Endothelial cell of hepatic sinusoid (primary cell): ENCODE results near the gene C16orf90.
"Not testable (repeated sequence)": the region's sequence is repeated elsewhere in the genome, so short reads cannot be mapped to it uniquely, and the experiment has no call there.

ENCODE experiments used
- in situ Hi-C: cut with HindIII; loops from 2 replicates; pipeline ENCODE4 v1.10.0; 2017; ENCODE audit warnings: low sequenced_read_pairs

C16orf90 gene, protein sequence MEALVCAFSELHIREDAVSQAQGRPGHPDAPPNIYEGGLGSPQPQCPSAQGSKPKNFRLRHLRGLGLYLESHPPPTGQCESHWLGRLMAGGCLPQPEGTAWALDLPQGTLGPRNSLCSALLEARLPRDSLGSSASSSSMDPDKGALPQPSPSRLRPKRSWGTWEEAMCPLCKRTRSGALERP

DNA sequence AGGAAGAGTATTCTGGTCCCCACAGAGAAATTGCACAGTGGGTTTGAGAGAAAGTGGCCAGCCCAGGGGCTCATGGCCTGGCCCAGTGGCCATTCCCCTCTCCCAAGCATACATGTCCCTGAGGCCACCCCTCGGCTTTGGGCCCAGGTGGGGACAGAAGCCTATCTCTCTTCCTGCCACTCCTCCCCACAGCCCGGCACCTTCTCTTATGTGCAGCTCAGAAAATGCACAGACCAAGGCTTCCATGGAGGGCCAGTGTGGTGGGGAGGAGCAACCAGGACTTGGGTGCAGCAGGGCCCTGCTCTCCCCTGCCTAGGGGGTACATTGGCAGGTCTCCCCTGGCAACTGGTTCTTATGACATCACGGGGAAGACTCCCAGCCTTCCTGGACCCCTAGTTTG is at the start of gene C16orf90:
Gene C16orf90 (minus strand): TSS at position 314 of the 400 bp plus-strand sequence. CDS start 68 bp downstream, at position 246.
- in situ Hi-C loops = no loop called here

DNA sequence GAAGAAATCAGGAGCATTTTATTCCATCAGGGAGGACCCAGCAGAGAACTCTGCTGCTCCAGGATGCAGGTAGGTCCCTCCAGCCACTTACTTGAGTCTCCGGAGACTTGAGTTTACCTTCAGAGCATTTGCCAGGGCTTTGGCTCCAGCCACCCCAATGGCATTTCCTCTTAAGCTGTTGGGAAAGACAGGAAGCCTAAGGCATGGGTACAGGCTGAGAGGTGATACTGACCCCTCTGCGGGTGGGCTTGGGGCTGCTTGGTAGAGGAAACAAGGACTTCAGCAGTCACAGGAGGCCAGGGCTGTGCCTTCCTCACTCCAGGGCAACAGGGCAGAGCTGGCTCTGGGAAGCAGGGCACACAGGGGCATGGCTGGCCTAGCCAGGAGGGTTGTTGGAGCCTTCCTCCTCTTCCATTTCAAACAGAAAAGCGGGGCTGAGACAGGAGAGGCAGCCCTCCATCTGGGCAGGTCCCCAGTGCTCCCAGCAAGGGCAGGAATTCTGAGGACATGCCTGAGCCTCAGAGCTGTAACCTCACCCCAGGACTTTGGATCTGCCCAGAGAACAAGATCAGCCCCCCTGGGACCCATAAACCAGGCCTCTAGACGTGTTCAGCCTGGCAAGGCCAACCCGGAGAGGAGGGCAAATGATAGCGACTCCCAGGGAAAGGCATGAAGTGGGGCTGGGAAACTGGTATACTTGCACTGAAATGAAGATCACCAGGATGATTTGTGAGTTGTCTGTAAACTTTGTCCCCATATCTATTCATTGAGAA is 47.5 kb upstream of the C16orf90 start:
- in situ Hi-C loops = no loop called here

DNA sequence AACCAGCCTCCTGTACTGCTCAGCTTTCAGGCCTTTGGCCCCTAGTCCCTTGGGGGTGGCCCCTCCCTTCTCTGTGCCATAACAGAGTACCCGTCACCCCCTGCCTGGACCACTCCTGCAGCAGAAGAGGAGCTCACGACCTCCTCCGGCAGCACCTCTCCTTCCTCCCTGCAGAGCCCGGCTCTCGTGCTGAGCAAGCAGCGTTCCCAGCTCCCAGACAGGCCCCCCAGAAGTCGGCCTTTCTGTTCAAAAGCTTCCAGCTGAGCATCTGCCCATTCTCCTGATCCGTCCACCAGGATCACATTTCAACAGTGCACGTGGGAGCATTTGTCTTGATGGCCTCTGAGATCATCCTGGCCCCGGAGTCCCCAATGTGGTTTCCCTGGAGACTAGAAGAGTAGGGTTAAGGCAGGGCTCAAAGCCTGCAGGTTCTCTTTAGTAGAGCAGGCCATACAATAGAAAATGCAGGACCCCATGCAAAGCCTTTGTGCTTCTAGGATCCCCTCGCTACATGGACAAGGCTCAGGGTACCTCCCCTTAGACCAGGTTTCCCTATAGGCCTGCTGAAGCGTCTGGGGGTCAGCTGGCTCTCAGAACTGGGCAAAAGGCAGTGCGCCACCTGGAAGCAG is 46.4 kb upstream of the C16orf90 start:
- in situ Hi-C loops = no loop called here

GRCh38 chr16:3538222-3538621 is 42.9 kb upstream of the C16orf90 start:
- in situ Hi-C loops = no loop called here

GRCh38 chr16:3536851-3537250 is 41.6 kb upstream of the C16orf90 start:
- in situ Hi-C loops = no loop called here

- in situ Hi-C loops = no loop called here
Measured at GRCh38 chr16:3536271-3536731, 41.0 kb upstream of the C16orf90 start.

DNA sequence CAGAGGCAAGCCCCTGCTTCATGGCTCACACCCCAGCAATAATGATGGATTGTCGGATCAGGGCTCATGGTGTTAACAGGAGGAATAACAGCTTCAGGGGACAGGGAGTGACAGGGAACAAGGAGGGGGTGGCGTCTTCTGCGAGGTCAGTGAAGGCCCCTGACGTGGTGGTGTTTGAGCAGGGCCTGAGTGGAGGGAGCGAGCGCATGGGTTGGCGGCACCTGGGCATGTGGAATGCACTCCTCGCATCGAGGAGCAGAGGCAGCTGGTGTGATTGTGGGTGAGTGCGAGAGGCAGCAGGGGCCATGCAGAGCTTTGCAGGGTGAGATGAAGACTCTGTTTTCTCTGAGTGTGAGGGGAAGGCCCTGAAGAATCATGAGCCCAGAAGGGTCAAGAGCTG is 38.8 kb upstream of the C16orf90 start:
- in situ Hi-C loops = no loop called here

DNA sequence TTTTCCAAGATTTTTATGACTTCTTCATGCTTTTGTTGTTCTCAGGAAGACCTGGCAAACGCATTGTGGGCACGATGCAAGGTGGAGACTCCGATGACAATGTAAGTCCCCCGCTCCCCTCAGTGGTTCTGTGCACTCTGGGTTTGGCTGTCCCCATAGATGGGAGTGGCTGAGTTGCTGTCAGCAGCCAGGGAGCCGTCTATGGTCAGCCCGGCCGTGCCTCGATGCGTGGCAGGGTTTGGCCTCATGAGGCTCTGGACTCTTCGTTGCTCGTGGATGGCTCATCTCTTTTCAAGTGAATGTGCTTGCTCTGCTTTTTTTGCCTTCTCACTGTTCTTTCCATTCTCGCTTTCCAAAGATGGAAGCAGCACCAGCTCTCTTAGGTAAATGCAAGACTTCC is 37.5 kb upstream of the C16orf90 start:
- in situ Hi-C loops = no loop called here

GRCh38 chr16:3530371-3530914 is 35.2 kb upstream of the C16orf90 start:
- in situ Hi-C loops = no loop called here

- in situ Hi-C loops = no loop called here
Measured at GRCh38 chr16:3529175-3529574, 33.9 kb upstream of the C16orf90 start.

GRCh38 chr16:3528406-3528805 is 33.1 kb upstream of the C16orf90 start:
- in situ Hi-C loops = no loop called here

GRCh38 chr16:3527216-3527829 is 32.0 kb upstream of the C16orf90 start:
- in situ Hi-C loops = not testable (repeated sequence)

DNA sequence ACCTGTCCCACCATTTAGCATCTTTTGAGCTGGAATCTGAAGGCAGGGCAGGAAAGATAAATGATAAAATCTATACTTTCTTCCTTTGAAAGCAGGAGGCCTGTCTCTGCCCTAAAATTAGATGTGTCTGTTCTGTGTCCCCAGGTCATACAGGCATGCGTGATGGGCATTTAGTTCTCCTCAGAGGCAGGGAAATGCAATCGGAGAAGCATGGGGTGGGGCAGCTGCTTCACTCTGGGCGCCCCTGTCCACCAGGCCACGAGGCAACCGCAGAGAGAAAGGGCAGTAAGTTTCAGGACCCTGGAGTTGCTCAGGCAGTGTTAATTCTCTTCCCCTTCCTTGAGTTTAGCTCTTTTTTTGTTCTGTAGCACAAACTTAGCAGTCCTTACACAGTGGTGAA is 30.7 kb upstream of the C16orf90 start:
- in situ Hi-C loops = no loop called here

DNA sequence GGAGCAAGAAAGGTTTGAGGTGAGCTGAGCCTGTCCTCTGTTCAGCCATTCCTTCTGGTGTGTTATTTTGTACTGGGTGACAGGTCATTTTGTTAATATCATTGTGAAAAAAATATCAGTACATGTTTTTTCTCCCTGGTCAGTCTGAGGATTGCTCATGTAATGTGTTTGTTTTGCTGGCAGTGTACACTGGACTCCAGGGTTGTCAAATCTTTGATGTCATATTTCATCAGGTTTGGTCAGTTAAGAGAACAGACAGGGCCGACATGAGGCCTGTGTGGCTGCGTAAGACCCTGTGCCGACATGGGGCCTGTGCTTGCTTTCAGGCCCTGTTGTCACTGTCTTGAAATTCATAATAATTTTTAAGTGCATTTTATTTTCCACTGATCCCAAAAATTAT is 28.0 kb upstream of the C16orf90 start:
- in situ Hi-C loops = loop anchor here (5.0 kb wide), 1 partner anchor 71 kb away; no protein-coding TSS in a partner anchor

DNA sequence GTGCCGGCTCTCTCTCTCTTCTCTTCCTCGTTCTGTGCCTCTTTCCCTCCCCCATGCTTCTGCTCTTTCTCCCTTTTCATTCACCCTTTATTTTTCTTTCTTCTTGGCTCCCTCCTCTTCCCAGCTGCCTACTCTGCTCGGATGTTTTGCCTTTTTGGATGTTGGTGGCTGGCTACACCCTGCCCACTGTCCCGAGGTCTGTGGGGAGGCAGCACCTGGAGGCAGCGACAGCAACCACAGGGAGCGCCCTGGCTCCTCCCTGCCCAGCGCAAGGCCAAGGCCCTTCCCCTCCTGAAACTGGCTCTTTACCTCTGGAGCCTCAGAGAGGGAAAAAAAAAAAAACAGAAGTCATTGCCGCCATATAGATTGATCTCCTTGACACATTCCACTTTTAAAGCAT is 25.6 kb upstream of the C16orf90 start:
- in situ Hi-C loops = loop anchor here (5.0 kb wide), 1 partner anchor 69 kb away; no protein-coding TSS in a partner anchor

DNA sequence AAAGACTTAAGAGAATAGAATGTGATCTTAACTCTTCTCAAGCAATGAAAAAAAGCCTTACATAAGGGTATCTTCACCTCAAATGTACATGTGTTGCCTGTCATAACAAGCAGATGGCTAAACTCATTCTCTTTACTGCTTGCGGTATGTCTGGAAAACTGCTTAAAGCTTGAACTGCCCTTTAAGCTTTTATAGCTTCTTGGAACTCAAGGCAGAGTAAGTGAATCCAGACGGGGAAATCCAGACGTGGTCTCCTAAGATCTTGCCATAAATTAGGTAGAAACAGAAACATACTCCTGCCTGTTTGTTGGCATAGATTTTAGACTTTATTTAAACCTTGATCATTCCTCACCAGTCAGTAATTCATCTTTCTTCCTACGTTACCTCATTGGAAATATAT is 25.1 kb upstream of the C16orf90 start:
- in situ Hi-C loops = loop anchor here (5.0 kb wide), 1 partner anchor 68 kb away; no protein-coding TSS in a partner anchor

DNA sequence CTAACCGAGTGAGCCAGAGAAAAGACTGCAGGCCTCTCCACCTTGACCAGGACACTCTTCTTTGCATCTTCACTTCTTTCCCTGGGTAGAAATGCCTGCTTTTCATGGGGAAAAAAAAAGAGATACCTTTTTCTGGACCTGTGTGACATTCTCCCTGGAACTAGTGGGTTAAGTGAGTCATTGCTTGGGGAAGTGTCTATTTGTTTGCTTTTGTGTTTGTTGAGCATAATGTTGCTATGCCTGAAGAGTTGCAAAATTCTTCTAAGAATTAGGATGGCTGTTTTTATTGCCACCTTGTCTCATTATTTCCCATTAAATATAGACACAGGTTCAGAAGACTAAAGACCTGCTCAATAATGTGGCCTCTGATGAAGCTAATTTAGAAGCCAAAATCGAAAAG is 24.3 kb upstream of the C16orf90 start:
- in situ Hi-C loops = no loop called here

GRCh38 chr16:3518986-3519348 is 23.7 kb upstream of the C16orf90 start:
- in situ Hi-C loops = no loop called here

GRCh38 chr16:3518292-3518985 is 23.1 kb upstream of the C16orf90 start:
- in situ Hi-C loops = no loop called here

- in situ Hi-C loops = no loop called here
Measured at GRCh38 chr16:3515897-3516296, 20.6 kb upstream of the C16orf90 start.

DNA sequence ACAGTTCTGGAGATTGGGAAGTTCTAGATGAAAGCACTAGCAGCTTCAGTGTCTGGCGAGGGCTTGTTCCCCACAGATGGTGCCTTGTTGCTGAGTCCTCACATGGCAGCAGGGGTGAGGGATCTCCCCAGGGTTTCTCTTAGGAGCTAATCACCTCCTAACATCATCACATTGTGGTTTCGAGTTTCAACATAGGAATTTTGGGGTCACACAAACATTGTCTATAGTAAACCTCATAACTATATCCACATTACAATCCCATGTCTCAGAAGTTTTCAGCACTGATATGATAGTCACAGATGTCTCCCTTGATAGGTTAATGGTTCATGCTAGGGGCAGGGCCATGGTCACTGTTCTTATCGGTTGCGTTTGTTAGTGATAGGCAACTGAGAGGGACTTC is 19.3 kb upstream of the C16orf90 start:
- in situ Hi-C loops = no loop called here
